Mucosa of rectum (tissue), 2 donors: ENCODE results near the gene C22orf31.
A peak's percentile ranks its signal among the peaks of the same experiment; 100 is the strongest.
"Not testable (repeated sequence)": the region's sequence is repeated elsewhere in the genome, so short reads cannot be mapped to it uniquely, and the experiment has no call there.

Source experiments
- H3K27ac ChIP-seq, 2 donors: one replicate each; pipeline ENCODE4 v1.7.0; 2013; ENCODE audit warnings: inconsistent platforms in 2 of 2, low read depth in 2 of 2, low read length in 2 of 2
- H3K27me3 ChIP-seq, 2 donors: one replicate each; pipeline ENCODE4 v1.7.0; 2013; ENCODE audit warnings: low read length in 2 of 2; ENCODE audit not compliant: control insufficient read depth in 2 of 2, insufficient read depth in 2 of 2
- H3K36me3 ChIP-seq, 2 donors: one replicate each; pipeline ENCODE4 v1.7.0; 2013; ENCODE audit warnings: low read length in 2 of 2; ENCODE audit not compliant: control insufficient read depth in 2 of 2, insufficient read depth in 2 of 2
- H3K4me1 ChIP-seq, 2 donors: one replicate each; pipeline ENCODE4 v1.7.0; 2013; ENCODE audit warnings: low read length in 2 of 2, mild to moderate bottlenecking in 1 of 2; ENCODE audit not compliant: control insufficient read depth in 2 of 2, insufficient read depth in 2 of 2
- H3K4me3 ChIP-seq, 2 donors: one replicate each; pipeline ENCODE4 v1.7.0; 2013; ENCODE audit warnings: low read length in 2 of 2
- H3K9ac ChIP-seq, 2 donors: one replicate each; pipeline ENCODE4 v1.7.0; 2013; ENCODE audit warnings: low read length in 2 of 2, low read depth in 1 of 2, mild to moderate bottlenecking in 1 of 2
- H3K9me3 ChIP-seq, 2 donors: one replicate each; pipeline ENCODE4 v1.7.0; 2013; ENCODE audit warnings: low read length in 2 of 2; ENCODE audit not compliant: control insufficient read depth in 2 of 2
- donor health status: healthy.
- donor health status: Normal muscosa, but diverticular disease.

The C22orf31 gene

GRCh38 chr22:29095459-29095858 is 33.8 kb upstream of the C22orf31 start:
- no peak overlapping the region for H3K4me3 ChIP-seq
- H3K9ac ChIP-seq: no peak overlapping the region
- H3K9me3 ChIP-seq: no peaks in the 10 kb centered on the region
- no peaks in the 10 kb centered on the region for H3K27me3 ChIP-seq
- H3K27ac ChIP-seq: no peak overlapping the region
- H3K36me3 ChIP-seq: peaks cover 5 to 8% of the 10 kb centered on the region in 2 donors
- peaks cover 0 to 3% of the 10 kb centered on the region in 2 donors for H3K4me1 ChIP-seq

- Histone ChIP-seq H3K27ac (peak overlapping the region in 1 of 2 donors; percentile 41), H3K9ac (no peak overlapping the region), H3K4me1 (peaks cover 0 to 3% of the 10 kb centered on the region in 2 donors)
Measured at GRCh38 chr22:29093501-29094300, 32.1 kb upstream of the C22orf31 start.

GRCh38 chr22:29093030-29093429 is 31.4 kb upstream of the C22orf31 start:
- no peaks in the 10 kb centered on the region for H3K27me3 ChIP-seq
- H3K4me3 ChIP-seq: no peak overlapping the region
- H3K27ac ChIP-seq: peak overlapping the region in 1 of 2 donors; percentile 41
- peaks cover 0 to 6% of the 10 kb centered on the region in 2 donors for H3K36me3 ChIP-seq
- H3K4me1 ChIP-seq: peaks cover 0 to 3% of the 10 kb centered on the region in 2 donors
- no peak overlapping the region for H3K9ac ChIP-seq
- no peaks in the 10 kb centered on the region for H3K9me3 ChIP-seq

More at GRCh38 chr22:29093501-29094300, 32.1 kb upstream of the C22orf31 start:
- no peak overlapping the region for H3K4me3 ChIP-seq
- H3K36me3 ChIP-seq: peaks cover 2 to 6% of the 10 kb centered on the region in 2 donors
- no peaks in the 10 kb centered on the region for H3K9me3 ChIP-seq
- no peaks in the 10 kb centered on the region for H3K27me3 ChIP-seq

- Histone ChIP-seq H3K27me3 (no peaks in the 10 kb centered on the region), H3K27ac (no peak overlapping the region), H3K9me3 (no peaks in the 10 kb centered on the region), H3K4me3 (no peak overlapping the region), H3K9ac (no peak overlapping the region), H3K4me1 (peaks cover 0 to 3% of the 10 kb centered on the region in 2 donors), H3K36me3 (peaks cover 0 to 6% of the 10 kb centered on the region in 2 donors)
Measured at GRCh38 chr22:29092243-29092642, 30.6 kb upstream of the C22orf31 start.

GRCh38 chr22:29090039-29090438 is 28.4 kb upstream of the C22orf31 start:
- H3K36me3 ChIP-seq: peaks cover 0 to 3% of the 10 kb centered on the region in 2 donors
- peaks cover 0 to 3% of the 10 kb centered on the region in 2 donors for H3K4me1 ChIP-seq
- H3K27ac ChIP-seq: no peak overlapping the region
- H3K27me3 ChIP-seq: no peaks in the 10 kb centered on the region
- H3K4me3 ChIP-seq: no peak overlapping the region
- H3K9ac ChIP-seq: no peak overlapping the region
- no peaks in the 10 kb centered on the region for H3K9me3 ChIP-seq

GRCh38 chr22:29089507-29089906 is 27.9 kb upstream of the C22orf31 start:
- Histone ChIP-seq H3K4me1 (peaks cover 0 to 3% of the 10 kb centered on the region in 2 donors), H3K36me3 (no peaks in the 10 kb centered on the region), H3K27me3 (no peaks in the 10 kb centered on the region), H3K4me3 (no peak overlapping the region), H3K27ac (no peak overlapping the region), H3K9me3 (no peaks in the 10 kb centered on the region), H3K9ac (no peak overlapping the region)

- H3K27ac ChIP-seq: no peak overlapping the region
- H3K36me3 ChIP-seq: no peaks in the 10 kb centered on the region
- H3K9me3 ChIP-seq: no peaks in the 10 kb centered on the region
- no peaks in the 10 kb centered on the region for H3K27me3 ChIP-seq
- H3K4me1 ChIP-seq: peaks cover 0 to 3% of the 10 kb centered on the region in 2 donors
- H3K4me3 ChIP-seq: no peak overlapping the region
- no peak overlapping the region for H3K9ac ChIP-seq
Measured at GRCh38 chr22:29088809-29089208, 27.2 kb upstream of the C22orf31 start.

GRCh38 chr22:29087012-29087411 is 25.4 kb upstream of the C22orf31 start:
- no peaks in the 10 kb centered on the region for H3K9me3 ChIP-seq
- H3K27me3 ChIP-seq: no peaks in the 10 kb centered on the region
- no peak overlapping the region for H3K9ac ChIP-seq
- no peaks in the 10 kb centered on the region for H3K4me1 ChIP-seq
- no peak overlapping the region for H3K27ac ChIP-seq
- no peak overlapping the region for H3K4me3 ChIP-seq
- H3K36me3 ChIP-seq: no peaks in the 10 kb centered on the region

GRCh38 chr22:29083933-29084591 is 22.4 kb upstream of the C22orf31 start:
- no peak overlapping the region for H3K27ac ChIP-seq
- H3K4me1 ChIP-seq: peaks cover 6 to 10% of the 10 kb centered on the region in 2 donors

GRCh38 chr22:29083576-29083932 is 21.9 kb upstream of the C22orf31 start:
- H3K9ac ChIP-seq, H3K36me3 ChIP-seq, H3K27me3 ChIP-seq, H3K9me3 ChIP-seq, H3K4me3 ChIP-seq, H3K27ac ChIP-seq: not testable (repeated sequence)
- peaks cover 11 to 14% of the 10 kb centered on the region in 2 donors for H3K4me1 ChIP-seq

More at GRCh38 chr22:29083933-29084591, 22.4 kb upstream of the C22orf31 start:
- no peak overlapping the region for H3K4me3 ChIP-seq
- H3K9me3 ChIP-seq: no peaks in the 10 kb centered on the region
- no peaks in the 10 kb centered on the region for H3K27me3 ChIP-seq
- no peak overlapping the region for H3K9ac ChIP-seq
- H3K36me3 ChIP-seq: no peaks in the 10 kb centered on the region
